ENCODE measurements around the gene FCER2.

FCER2 gene

GRCh38 chr19:7662657-7663056 lies 39.3 kb downstream of the FCER2 start:
- H3K4me3 ChIP-seq (ENCODE audit: low read depth, low read length), result no peak overlapping the region
- no peak for TF ChIP-seq CTCF (IDR thresholded peaks at IDR 0.05; ENCODE audit: low read depth, low read length)
- in situ Hi-C loops (cut with HindIII; ENCODE audit: low sequenced_read_pairs), result no loop called here
- DNase-seq (ENCODE audit: low read depth, low spot score), result no peak

GRCh38 chr19:7661744-7662538 lies 40.0 kb downstream of the FCER2 start:
- DNase-seq (ENCODE audit: low read depth, low spot score), result no peak
- in situ Hi-C loops (cut with HindIII; ENCODE audit: low sequenced_read_pairs), result no loop called here
- no peak for TF ChIP-seq CTCF (IDR thresholded peaks at IDR 0.05; ENCODE audit: low read depth, low read length)
- H3K4me3 ChIP-seq (ENCODE audit: low read depth, low read length), result no peak overlapping the region

- no peak for TF ChIP-seq CTCF (IDR thresholded peaks at IDR 0.05; ENCODE audit: low read depth, low read length)
- no peak for DNase-seq (ENCODE audit: low read depth, low spot score)
- in situ Hi-C loops (cut with HindIII; ENCODE audit: low sequenced_read_pairs), result no loop called here
- H3K4me3 ChIP-seq (ENCODE audit: low read depth, low read length), result no peak overlapping the region
Observed at GRCh38 chr19:7658219-7658686, 43.7 kb downstream of the FCER2 start.

- TF ChIP-seq CTCF (IDR thresholded peaks at IDR 0.05; ENCODE audit: low read depth, low read length), result no peak
- in situ Hi-C loops (cut with HindIII; ENCODE audit: low sequenced_read_pairs), result no loop called here
- no peak overlapping the region for H3K4me3 ChIP-seq (ENCODE audit: low read depth, low read length)
- DNase-seq (ENCODE audit: low read depth, low spot score), result no peak
Observed at GRCh38 chr19:7657131-7657751, 44.7 kb downstream of the FCER2 start.

- no peak for DNase-seq (ENCODE audit: low read depth, low spot score)
- TF ChIP-seq CTCF (IDR thresholded peaks at IDR 0.05; ENCODE audit: low read depth, low read length), result no peak
- in situ Hi-C loops (cut with HindIII; ENCODE audit: low sequenced_read_pairs), result no loop called here
- no peak overlapping the region for H3K4me3 ChIP-seq (ENCODE audit: low read depth, low read length)
Observed at GRCh38 chr19:7655581-7655980, 46.4 kb downstream of the FCER2 start.

GRCh38 chr19:7654401-7654800 lies 47.5 kb downstream of the FCER2 start:
- no peak for DNase-seq (ENCODE audit: low read depth, low spot score)
- in situ Hi-C loops (cut with HindIII; ENCODE audit: low sequenced_read_pairs), result no loop called here
- no peak for TF ChIP-seq CTCF (IDR thresholded peaks at IDR 0.05; ENCODE audit: low read depth, low read length)
- H3K4me3 ChIP-seq (ENCODE audit: low read depth, low read length), result no peak overlapping the region
